SK-N-SH treated with all-trans-retinoic acid at 6 μM for 48 hours (cell line): Measurements from ENCODE around the gene SGPP2.

ENCODE experiments used
- ATAC-seq: fragments of 200-7000 bp; cut with Tn5 transposase; 3 replicates; pipeline ENCODE4 v1.9.1; 2020; ENCODE audit warnings: mild to moderate bottlenecking, moderate library complexity
- ARNTL ChIP-seq: fragments of 450-650 bp; formaldehyde crosslinking; IDR thresholded peaks from 2 replicates; pipeline ENCODE4 v1.5.0; 2020; ENCODE audit warnings: low read depth, mild to moderate bottlenecking, moderate library complexity, borderline replicate concordance
- BACH2 ChIP-seq: fragments of 250-450 bp; sonication (Bioruptor Pico); IDR thresholded peaks from 2 replicates; pipeline ENCODE4 v1.9.0; 2021; ENCODE audit warnings: mild to moderate bottlenecking, borderline replicate concordance
- CREB5 ChIP-seq: fragments of 250-450 bp; sonication (Bioruptor Pico); IDR thresholded peaks from 2 replicates; pipeline ENCODE4 v1.5.1; 2020; ENCODE audit warnings: low read depth, mild to moderate bottlenecking, moderate library complexity
- CSDC2 ChIP-seq: fragments of 250-450 bp; sonication (Bioruptor Pico); IDR thresholded peaks from 2 replicates; pipeline ENCODE4 v1.5.0; 2020; ENCODE audit warnings: mild to moderate bottlenecking, moderate library complexity
- CSRNP3 ChIP-seq: fragments of 250-450 bp; sonication (Bioruptor Pico); IDR thresholded peaks from 2 replicates; pipeline ENCODE4 v1.5.1; 2021; ENCODE audit warnings: mild to moderate bottlenecking, moderate library complexity
- GLIS3 ChIP-seq: fragments of 250-450 bp; sonication (Bioruptor Pico); IDR thresholded peaks from 2 replicates; pipeline ENCODE4 v1.5.0; 2020; ENCODE audit warnings: mild to moderate bottlenecking, moderate library complexity
- ISL1 ChIP-seq: fragments of 250-450 bp; sonication (Bioruptor Pico); IDR thresholded peaks from 2 replicates; pipeline ENCODE4 v2.1.2; 2022; ENCODE audit warnings: mild to moderate bottlenecking, moderate library complexity
- OSR1 ChIP-seq: fragments of 250-450 bp; sonication (Bioruptor Pico); IDR thresholded peaks from 2 replicates; pipeline ENCODE4 v1.8.0; 2022; ENCODE audit warnings: moderate library complexity, mild to moderate bottlenecking, inconsistent platforms
- PATZ1 ChIP-seq: fragments of 250-450 bp; sonication (Bioruptor Pico); IDR thresholded peaks from 2 replicates; pipeline ENCODE4 v1.8.0; 2020; ENCODE audit warnings: mild to moderate bottlenecking, moderate library complexity, borderline replicate concordance
- POU6F1 ChIP-seq: fragments of 250-450 bp; sonication (Bioruptor Pico); IDR thresholded peaks from 2 replicates; pipeline ENCODE4 v1.8.0; 2021; ENCODE audit warnings: low read depth, mild to moderate bottlenecking, moderate library complexity, borderline replicate concordance
- PPARA ChIP-seq: fragments of 250-450 bp; sonication (Bioruptor Pico); IDR thresholded peaks from 2 replicates; pipeline ENCODE4 v1.5.0; 2020; ENCODE audit warnings: mild to moderate bottlenecking, borderline replicate concordance
- SNAI2 ChIP-seq: fragments of 250-450 bp; sonication (Bioruptor Pico); IDR thresholded peaks from 2 replicates; pipeline ENCODE4 v1.5.0; 2020; ENCODE audit warnings: mild to moderate bottlenecking, moderate library complexity
- TCF4 ChIP-seq: fragments of 250-450 bp; sonication (Bioruptor Pico); IDR thresholded peaks from 2 replicates; pipeline ENCODE4 v1.8.0; 2021; ENCODE audit warnings: mild to moderate bottlenecking, moderate library complexity, borderline replicate concordance
- TOX ChIP-seq: fragments of 250-450 bp; sonication (Bioruptor Pico); IDR thresholded peaks from 2 replicates; pipeline ENCODE4 v1.8.0; 2021; ENCODE audit warnings: mild to moderate bottlenecking, moderate library complexity, borderline replicate concordance
- TSHZ2 ChIP-seq: fragments of 250-450 bp; sonication (Bioruptor Pico); IDR thresholded peaks from 2 replicates; pipeline ENCODE4 v1.5.0; 2020; ENCODE audit warnings: mild to moderate bottlenecking, moderate library complexity
- ZC3H10 ChIP-seq: fragments of 250-450 bp; sonication (Bioruptor Pico); IDR thresholded peaks from 2 replicates; pipeline ENCODE4 v1.5.1; 2021; ENCODE audit warnings: mild to moderate bottlenecking, moderate library complexity
- ZFP3 ChIP-seq: fragments of 250-450 bp; sonication (Bioruptor Pico); IDR thresholded peaks from 2 replicates; pipeline ENCODE4 v1.5.0; 2020; ENCODE audit warnings: mild to moderate bottlenecking, moderate library complexity
- ZFP30 ChIP-seq: fragments of 450-650 bp; formaldehyde crosslinking; IDR thresholded peaks from 2 replicates; pipeline ENCODE4 v1.5.0; 2022; ENCODE audit warnings: mild to moderate bottlenecking, moderate library complexity
- ZNF8 ChIP-seq: fragments of 450-650 bp; formaldehyde crosslinking; IDR thresholded peaks from 2 replicates; pipeline ENCODE4 v1.5.0; 2020; ENCODE audit warnings: mild to moderate bottlenecking, moderate library complexity

SGPP2 gene

GRCh38 chr2:222526480-222527277 lies 102.3 kb downstream of the SGPP2 start:
- no peak for TF ChIP-seq TOX (CRISPR knock-in tag)
- no peak for TF ChIP-seq PATZ1 (CRISPR knock-in tag)
- no peak for TF ChIP-seq GLIS3 (CRISPR knock-in tag)
- no peak for TF ChIP-seq ZC3H10 (CRISPR knock-in tag)
- no peak for TF ChIP-seq ISL1 (CRISPR knock-in tag)
- TF ChIP-seq CSDC2 (CRISPR knock-in tag), result no peak
- no peak for TF ChIP-seq CSRNP3 (CRISPR knock-in tag)
- no peak for TF ChIP-seq PPARA
- no peak for ATAC-seq

- no peak for ATAC-seq
- no peak for TF ChIP-seq TSHZ2
- no peak for TF ChIP-seq ISL1 (CRISPR knock-in tag)
- no peak for TF ChIP-seq GLIS3 (CRISPR knock-in tag)
- TF ChIP-seq CSRNP3 (CRISPR knock-in tag), result no peak
- TF ChIP-seq ZFP3 (CRISPR knock-in tag), result no peak
- no peak for TF ChIP-seq TOX (CRISPR knock-in tag)
- TF ChIP-seq ARNTL (CRISPR knock-in tag), result no peak
- no peak for TF ChIP-seq PATZ1 (CRISPR knock-in tag)
- no peak for TF ChIP-seq SNAI2 (CRISPR knock-in tag)
- no peak for TF ChIP-seq ZC3H10 (CRISPR knock-in tag)
- no peak for TF ChIP-seq CSDC2 (CRISPR knock-in tag)
- no peak for TF ChIP-seq ZFP30 (CRISPR knock-in tag)
- no peak for TF ChIP-seq CREB5 (CRISPR knock-in tag)
- no peak for TF ChIP-seq ZNF8 (CRISPR knock-in tag)
- no peak for TF ChIP-seq OSR1
- TF ChIP-seq BACH2 (CRISPR knock-in tag), result no peak
- no peak for TF ChIP-seq TCF4 (CRISPR knock-in tag)
- no peak for TF ChIP-seq PPARA
- TF ChIP-seq POU6F1 (CRISPR knock-in tag), result no peak
These were observed 108.0 kb downstream of the SGPP2 start for GRCh38 chr2:222532315-222532714.
